IMR-90 (cell line): Measurements from ENCODE around the gene CD8B.

Source experiments
- FOS ChIP-seq: fragments of 150-350 bp; IDR thresholded peaks from 2 replicates; pipeline ENCODE4 v1.6.1; 2016; ENCODE audit warnings: low read depth, low read length
- TF ChIP-seq, protein P1 (sequence below): conservative IDR thresholded peaks from 2 replicates; pipeline ENCODE4 v1.5.1; 2012; ENCODE audit warnings: mild to moderate bottlenecking, low read depth, low read length, improper control_type of control experiment

DNA sequence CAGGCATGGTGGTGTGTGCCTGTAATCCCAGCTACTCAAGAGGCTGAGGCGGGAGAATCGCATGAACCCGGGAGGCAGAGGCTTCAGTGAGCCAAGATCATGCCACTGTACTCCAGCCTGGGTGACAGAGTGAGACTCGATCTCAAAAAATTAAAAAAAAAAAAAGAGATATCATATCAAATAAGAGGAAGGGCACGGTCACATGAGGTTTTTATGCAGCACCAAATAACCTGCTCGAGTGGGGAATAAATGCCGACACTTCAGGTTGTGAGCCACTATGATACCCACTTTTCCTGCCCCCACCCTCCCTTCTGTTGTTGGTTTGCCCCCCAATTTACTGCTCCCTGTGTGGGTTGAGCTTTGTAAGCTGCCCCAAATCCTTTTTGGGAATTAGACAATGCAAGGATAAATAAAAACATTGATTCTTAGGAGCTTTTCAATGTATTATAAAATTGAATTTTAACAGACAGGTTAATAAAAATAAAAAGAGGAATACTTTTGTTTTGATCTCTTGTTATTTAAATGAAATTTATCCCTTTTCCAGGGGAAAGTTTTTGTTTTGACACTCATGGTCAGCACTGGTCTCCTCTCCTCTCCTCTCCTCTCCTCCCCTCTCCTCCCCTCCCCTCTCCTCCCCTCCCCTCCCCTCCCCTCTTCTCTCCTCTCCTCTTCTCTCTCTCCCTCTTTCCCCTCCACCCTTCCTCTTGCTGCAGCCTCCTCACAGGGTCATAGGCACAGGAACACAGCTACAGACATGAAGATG lies 29.2 kb downstream of the CD8B start:
- TF ChIP-seq, protein P1, sequence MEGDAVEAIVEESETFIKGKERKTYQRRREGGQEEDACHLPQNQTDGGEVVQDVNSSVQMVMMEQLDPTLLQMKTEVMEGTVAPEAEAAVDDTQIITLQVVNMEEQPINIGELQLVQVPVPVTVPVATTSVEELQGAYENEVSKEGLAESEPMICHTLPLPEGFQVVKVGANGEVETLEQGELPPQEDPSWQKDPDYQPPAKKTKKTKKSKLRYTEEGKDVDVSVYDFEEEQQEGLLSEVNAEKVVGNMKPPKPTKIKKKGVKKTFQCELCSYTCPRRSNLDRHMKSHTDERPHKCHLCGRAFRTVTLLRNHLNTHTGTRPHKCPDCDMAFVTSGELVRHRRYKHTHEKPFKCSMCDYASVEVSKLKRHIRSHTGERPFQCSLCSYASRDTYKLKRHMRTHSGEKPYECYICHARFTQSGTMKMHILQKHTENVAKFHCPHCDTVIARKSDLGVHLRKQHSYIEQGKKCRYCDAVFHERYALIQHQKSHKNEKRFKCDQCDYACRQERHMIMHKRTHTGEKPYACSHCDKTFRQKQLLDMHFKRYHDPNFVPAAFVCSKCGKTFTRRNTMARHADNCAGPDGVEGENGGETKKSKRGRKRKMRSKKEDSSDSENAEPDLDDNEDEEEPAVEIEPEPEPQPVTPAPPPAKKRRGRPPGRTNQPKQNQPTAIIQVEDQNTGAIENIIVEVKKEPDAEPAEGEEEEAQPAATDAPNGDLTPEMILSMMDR: no peak
- no peak for TF ChIP-seq FOS
